ENCODE data around the gene VASP.

The VASP gene

GRCh38 chr19:45515807-45516401 is 8.6 kb downstream of the VASP start:
- DNase-seq (ENCODE audit: low read depth), result no peak

DNA sequence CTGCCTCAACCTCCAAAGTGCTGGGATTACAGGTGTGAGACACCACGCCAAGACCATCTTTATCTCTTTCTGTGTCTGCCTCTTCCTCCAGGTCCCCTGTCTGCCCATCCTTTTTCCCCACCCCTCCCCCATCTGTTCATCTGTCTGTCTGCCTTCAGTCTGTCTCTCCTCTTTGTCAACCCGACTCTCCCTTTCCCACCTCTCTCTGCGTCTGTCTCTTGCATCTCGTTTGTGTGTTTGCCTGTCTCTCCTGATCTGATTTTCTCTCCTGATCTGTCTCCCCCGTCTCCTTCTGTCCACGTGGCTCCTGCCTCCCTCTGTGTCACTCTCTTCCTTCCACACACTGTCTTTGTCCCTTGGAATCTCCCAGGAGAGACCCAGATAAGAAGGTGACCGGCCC is 10.0 kb downstream of the VASP start:
- DNase-seq (ENCODE audit: low read depth), result no peak

GRCh38 chr19:45517641-45518468 is 10.6 kb downstream of the VASP start:
- no peak for DNase-seq (ENCODE audit: low read depth)

GRCh38 chr19:45518469-45518826 is 11.2 kb downstream of the VASP start:
- DNase-seq (ENCODE audit: low read depth), result peak; percentile 20

DNA sequence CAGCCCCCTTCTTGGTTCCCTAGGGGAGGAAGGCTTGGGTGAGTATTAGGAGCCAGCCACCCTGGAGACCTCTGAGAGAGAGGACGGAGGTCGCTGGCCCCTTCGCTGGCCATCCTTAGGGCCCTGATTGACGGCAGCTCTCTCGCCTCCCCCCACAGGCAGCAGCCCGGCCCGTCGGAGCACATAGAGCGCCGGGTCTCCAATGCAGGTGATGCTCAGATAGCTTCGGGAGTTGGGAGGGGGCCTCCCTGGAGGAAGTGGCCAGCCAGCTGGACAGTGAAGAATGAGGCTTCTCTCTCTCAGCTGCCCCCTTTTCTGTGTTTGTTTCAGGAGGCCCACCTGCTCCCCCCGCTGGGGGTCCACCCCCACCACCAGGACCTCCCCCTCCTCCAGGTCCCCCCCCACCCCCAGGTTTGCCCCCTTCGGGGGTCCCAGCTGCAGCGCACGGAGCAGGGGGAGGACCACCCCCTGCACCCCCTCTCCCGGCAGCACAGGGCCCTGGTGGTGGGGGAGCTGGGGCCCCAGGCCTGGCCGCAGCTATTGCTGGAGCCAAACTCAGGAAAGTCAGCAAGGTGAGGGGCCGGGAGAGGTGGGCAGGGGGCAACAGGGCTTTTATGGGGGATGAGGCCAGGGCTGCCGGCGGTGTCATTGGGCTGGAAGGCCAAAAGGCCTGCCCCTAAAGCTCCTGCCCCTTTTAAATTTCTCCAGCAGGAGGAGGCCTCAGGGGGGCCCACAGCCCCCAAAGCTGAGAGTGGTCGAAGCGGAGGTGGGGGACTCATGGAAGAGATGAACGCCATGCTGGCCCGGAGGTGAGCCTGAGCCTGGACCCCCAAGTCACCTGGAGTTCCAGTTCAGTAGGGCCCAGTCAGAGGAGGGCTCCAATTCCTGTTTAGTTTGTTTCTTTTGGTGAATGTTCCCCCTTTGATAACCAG is 15.0 kb downstream of the VASP start:
- DNase-seq (ENCODE audit: low read depth), result no peak

GRCh38 chr19:45523642-45524256 is 16.5 kb downstream of the VASP start:
- DNase-seq (ENCODE audit: low read depth), result peak; percentile 73

- DNase-seq (ENCODE audit: low read depth), result no peak
Observed at GRCh38 chr19:45524575-45525129, 17.4 kb downstream of the VASP start.

DNA sequence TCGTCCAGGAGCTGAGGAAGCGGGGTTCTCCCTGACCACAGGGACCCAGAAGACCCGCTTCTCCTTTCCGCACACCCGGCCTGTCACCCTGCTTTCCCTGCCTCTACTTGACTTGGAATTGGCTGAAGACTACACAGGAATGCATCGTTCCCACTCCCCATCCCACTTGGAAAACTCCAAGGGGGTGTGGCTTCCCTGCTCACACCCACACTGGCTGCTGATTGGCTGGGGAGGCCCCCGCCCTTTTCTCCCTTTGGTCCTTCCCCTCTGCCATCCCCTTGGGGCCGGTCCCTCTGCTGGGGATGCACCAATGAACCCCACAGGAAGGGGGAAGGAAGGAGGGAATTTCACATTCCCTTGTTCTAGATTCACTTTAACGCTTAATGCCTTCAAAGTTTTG is 18.9 kb downstream of the VASP start:
- DNase-seq (ENCODE audit: low read depth), result peak; percentile 51

DNA sequence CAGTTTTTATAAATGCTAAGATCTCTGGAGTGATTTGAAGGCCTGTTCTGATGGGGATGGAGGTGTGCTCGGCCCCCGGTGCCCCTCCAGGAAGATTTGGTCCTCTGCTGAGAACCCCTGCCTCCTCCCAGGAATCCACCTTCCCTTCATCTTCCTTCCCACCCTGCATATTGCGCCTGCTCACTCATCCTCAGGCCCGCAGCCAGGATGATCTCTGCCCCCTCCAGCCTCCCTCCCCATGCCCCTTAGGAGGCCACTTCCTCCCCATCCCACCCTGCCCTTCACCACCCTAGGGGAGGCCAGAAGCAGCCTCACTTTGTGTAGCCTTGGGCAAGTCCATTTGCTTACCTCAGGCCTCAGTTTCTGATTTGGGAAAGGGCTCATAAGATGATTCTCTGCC is 19.7 kb downstream of the VASP start:
- DNase-seq (ENCODE audit: low read depth), result no peak

- DNase-seq (ENCODE audit: low read depth), result no peak
Observed at GRCh38 chr19:45527731-45528130, 20.5 kb downstream of the VASP start.

GRCh38 chr19:45528149-45528743 is 21.0 kb downstream of the VASP start:
- DNase-seq (ENCODE audit: low read depth), result peak; percentile 40

GRCh38 chr19:45528744-45529419 is 21.6 kb downstream of the VASP start:
- peak; percentile 31 for DNase-seq (ENCODE audit: low read depth)

DNA sequence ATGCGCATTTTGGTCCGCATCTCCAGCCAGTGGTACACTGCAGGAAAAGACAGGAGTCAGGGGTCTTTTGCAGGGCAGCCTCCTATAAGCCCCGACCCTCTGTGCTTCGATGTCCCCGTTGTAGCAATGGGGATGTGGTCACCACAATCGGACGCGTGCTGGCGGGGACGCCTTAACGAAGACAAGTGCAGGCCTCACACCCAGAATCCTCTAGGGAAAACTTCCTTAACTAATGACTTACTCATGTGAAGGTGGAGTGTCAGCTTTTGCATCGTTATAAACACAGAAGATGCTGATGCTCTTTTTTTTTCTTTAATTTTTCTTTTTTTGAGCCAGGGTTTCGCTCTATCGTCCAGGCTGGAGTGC is 22.1 kb downstream of the VASP start:
- no peak for DNase-seq (ENCODE audit: low read depth)

- DNase-seq (ENCODE audit: low read depth), result no peak
Observed at GRCh38 chr19:45531349-45531748, 24.1 kb downstream of the VASP start.

GRCh38 chr19:45539459-45539858 is 32.2 kb downstream of the VASP start:
- no peak for DNase-seq (ENCODE audit: low read depth)

GRCh38 chr19:45542234-45542668 is 35.0 kb downstream of the VASP start:
- DNase-seq (ENCODE audit: low read depth), result no peak

- DNase-seq (ENCODE audit: low read depth), result no peak
Observed at GRCh38 chr19:45547211-45547770, 40.0 kb downstream of the VASP start.

DNA sequence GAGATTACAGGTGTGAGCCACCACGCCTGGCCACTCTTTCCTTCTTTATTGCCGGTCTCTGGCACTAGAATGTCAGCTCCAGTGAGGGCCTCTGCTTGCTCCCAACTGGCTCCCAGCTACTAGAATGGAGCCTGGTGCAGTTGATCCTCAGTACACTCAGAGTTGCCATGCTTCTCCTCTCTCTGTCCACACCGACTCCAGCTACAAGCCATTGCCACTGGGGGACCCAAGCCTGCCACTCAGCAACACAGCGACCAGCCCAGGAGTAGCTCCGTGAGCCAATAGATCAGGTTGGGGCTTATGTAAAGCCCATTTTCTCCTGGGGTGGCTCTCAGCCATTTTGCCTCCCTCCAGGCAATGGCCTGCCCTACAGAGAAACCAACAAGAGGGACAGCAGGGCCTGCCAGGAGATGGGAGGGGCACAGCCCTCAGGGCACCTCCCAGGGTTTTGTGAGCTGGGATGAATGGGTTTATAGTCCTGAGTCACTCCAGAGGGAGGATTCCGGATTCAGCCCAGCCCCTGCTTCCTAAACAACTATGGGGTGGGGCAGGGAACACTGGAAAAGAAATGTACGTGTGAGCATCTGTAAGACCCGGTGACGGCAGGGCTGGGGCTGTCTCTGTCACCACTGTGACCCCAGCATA is 40.8 kb downstream of the VASP start:
- DNase-seq (ENCODE audit: low read depth), result no peak

DNA sequence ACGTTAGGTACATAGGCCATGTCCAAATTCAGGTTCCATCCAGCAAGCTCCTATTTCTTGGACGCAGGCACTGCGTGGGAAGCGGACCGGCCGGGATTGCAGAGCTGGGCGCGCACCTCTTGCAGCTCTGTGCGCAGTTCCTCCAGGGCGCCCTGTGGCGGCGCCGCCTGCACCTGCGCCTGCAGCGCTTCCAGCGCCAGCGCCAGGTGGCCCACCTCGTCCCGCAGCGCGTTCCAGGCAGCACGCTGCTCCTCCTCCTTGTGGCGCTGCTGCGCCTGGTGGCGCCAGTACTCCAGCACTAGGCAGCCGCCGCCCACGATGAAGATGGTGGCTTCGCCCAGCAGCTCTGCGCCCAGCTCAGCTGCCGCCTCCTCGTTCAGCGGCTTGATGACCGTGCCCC is 46.2 kb downstream of the VASP start:
- DNase-seq (ENCODE audit: low read depth), result no peak

DNA sequence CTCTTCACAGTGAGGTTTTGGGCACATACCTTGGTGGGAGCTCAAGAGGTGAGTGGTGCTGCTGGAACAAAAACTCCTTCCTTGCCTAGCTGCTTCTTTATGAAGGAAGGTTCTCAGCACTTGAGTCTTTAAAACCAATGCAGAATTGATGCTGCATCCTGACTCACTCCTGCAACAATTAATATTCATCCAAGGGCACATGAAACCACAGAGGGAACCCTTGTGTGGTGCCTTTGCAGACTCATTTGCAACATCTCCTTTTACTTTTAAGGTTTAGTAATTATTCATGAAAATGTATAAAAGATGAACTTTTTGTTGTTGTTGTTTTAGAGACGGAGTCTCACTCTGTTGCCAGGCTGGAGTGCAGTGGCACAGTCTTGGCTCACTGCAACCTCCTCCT is 47.2 kb downstream of the VASP start:
- no peak for DNase-seq (ENCODE audit: low read depth)
